Endothelial cell (in vitro differentiated cells): Measurements from ENCODE around the gene TRAP1. TPM values are rescaled to one million over a fixed set of nuclear protein-coding genes. Genes with fewer than 3 reads are reported as not detected.

ENCODE experiments used
- DNase-seq: peaks from one replicate; pipeline ENCODE4 v3.0.0; 2021; ENCODE audit warnings: low spot score
- H3K27ac Mint-ChIP-seq: one replicate; pipeline ENCODE4 v1.8.0; 2021; ENCODE audit warnings: mixed read lengths, inconsistent platforms; ENCODE audit not compliant: unreplicated experiment
- H3K27me3 Mint-ChIP-seq: one replicate; pipeline ENCODE4 v1.8.0; 2021; ENCODE audit warnings: mild to moderate bottlenecking, moderate library complexity, mixed read lengths, inconsistent platforms; ENCODE audit not compliant: unreplicated experiment
- H3K36me3 Mint-ChIP-seq: one replicate; pipeline ENCODE4 v1.8.0; 2021; ENCODE audit warnings: mild to moderate bottlenecking, low read depth, mixed read lengths, inconsistent platforms; ENCODE audit not compliant: unreplicated experiment
- H3K4me1 Mint-ChIP-seq: one replicate; pipeline ENCODE4 v1.8.0; 2021; ENCODE audit warnings: mild to moderate bottlenecking, mixed read lengths, inconsistent platforms; ENCODE audit not compliant: unreplicated experiment
- H3K4me3 Mint-ChIP-seq: one replicate; pipeline ENCODE4 v1.8.0; 2021; ENCODE audit warnings: mild to moderate bottlenecking, mixed read lengths, inconsistent platforms; ENCODE audit not compliant: unreplicated experiment
- H3K9me3 Mint-ChIP-seq: one replicate; pipeline ENCODE4 v1.8.0; 2021; ENCODE audit warnings: mixed read lengths, inconsistent platforms; ENCODE audit not compliant: unreplicated experiment
- CTCF ChIP-seq: fragments of 200-600 bp; sonication (generic); IDR thresholded peaks from one replicate; pipeline ENCODE4 v1.5.0; 2021; ENCODE audit warnings: antibody characterized with exemption; ENCODE audit not compliant: unreplicated experiment
- total RNA-seq: library from RNA; stranded (reverse); fragmentation: NEBNext Ultra II Directional; extraction: Animal tissue kit (Norgen Biotek cat#: 25700); gene quantifications from one replicate; pipeline ENCODE4 v1.2.1, GENCODE V29; 2021; ENCODE audit not compliant: unreplicated experiment

TRAP1 gene
- total RNA-seq, 1 donor from 2014 or later: 104 TPM

- TF ChIP-seq CTCF: no peak
- H3K9me3 Mint-ChIP-seq: no peaks in the 10 kb centered on the region
- H3K4me3 Mint-ChIP-seq: peak overlapping the region; percentile 26
- peaks cover 34% of the 10 kb centered on the region for H3K36me3 Mint-ChIP-seq
- no peak for DNase-seq
- peaks cover 5% of the 10 kb centered on the region for H3K27me3 Mint-ChIP-seq
- peak overlapping the region; percentile 82 for H3K27ac Mint-ChIP-seq
- H3K4me1 Mint-ChIP-seq: peaks cover 36% of the 10 kb centered on the region
Measured at GRCh38 chr16:3681206-3681605, 36.1 kb downstream of the TRAP1 start.

- Mint-ChIP-seq H3K4me1 (peaks cover 48% of the 10 kb centered on the region), H3K27ac (peak overlapping the region; percentile 96), H3K36me3 (peaks cover 43% of the 10 kb centered on the region), H3K27me3 (peaks cover 11% of the 10 kb centered on the region), H3K4me3 (peak overlapping the region; percentile 50), H3K9me3 (no peaks in the 10 kb centered on the region)
- no peak for DNase-seq
- TF ChIP-seq CTCF: no peak
Measured at GRCh38 chr16:3677994-3678393, 39.3 kb downstream of the TRAP1 start.

- Mint-ChIP-seq H3K36me3 (peaks cover 36% of the 10 kb centered on the region), H3K27ac (peak overlapping the region; percentile 81)
Measured at GRCh38 chr16:3675601-3676130, 41.7 kb downstream of the TRAP1 start.

GRCh38 chr16:3674513-3675295, 42.6 kb downstream of the TRAP1 start:
- Mint-ChIP-seq H3K4me3 (no peak overlapping the region), H3K27me3 (peaks cover 16% of the 10 kb centered on the region), H3K9me3 (no peaks in the 10 kb centered on the region), H3K27ac (peak overlapping the region; percentile 64), H3K36me3 (peaks cover 35% of the 10 kb centered on the region), H3K4me1 (peaks cover 35% of the 10 kb centered on the region)
- TF ChIP-seq CTCF: no peak
- peak; percentile 40 for DNase-seq

More at GRCh38 chr16:3675601-3676130, 41.7 kb downstream of the TRAP1 start:
- peaks cover 14% of the 10 kb centered on the region for H3K27me3 Mint-ChIP-seq
- no peaks in the 10 kb centered on the region for H3K9me3 Mint-ChIP-seq
- H3K4me1 Mint-ChIP-seq: peaks cover 42% of the 10 kb centered on the region
- no peak overlapping the region for H3K4me3 Mint-ChIP-seq
- DNase-seq: no peak
- no peak for TF ChIP-seq CTCF
